ENCODE measurements around the gene TRIM32.

DNA sequence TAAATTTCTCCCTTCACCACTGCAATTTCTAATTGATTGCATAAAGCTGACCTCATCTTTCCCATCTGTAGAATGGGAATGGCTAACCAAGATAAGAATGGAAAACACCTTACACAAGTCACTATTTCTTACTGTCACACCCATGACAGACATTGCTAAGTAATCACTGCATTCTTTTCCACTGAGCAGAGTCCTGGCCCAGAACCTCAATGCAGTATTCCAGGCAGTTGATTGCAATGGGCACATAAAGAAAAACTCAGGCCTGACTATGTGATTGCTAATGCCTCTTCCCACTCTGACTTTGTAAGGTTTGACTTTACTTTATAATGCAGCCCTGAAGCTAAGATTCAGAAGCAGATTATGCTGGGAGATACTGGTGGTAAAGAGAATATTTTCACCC lies 29.3 kb downstream of the TRIM32 start:
- TF ChIP-seq, protein P1, sequence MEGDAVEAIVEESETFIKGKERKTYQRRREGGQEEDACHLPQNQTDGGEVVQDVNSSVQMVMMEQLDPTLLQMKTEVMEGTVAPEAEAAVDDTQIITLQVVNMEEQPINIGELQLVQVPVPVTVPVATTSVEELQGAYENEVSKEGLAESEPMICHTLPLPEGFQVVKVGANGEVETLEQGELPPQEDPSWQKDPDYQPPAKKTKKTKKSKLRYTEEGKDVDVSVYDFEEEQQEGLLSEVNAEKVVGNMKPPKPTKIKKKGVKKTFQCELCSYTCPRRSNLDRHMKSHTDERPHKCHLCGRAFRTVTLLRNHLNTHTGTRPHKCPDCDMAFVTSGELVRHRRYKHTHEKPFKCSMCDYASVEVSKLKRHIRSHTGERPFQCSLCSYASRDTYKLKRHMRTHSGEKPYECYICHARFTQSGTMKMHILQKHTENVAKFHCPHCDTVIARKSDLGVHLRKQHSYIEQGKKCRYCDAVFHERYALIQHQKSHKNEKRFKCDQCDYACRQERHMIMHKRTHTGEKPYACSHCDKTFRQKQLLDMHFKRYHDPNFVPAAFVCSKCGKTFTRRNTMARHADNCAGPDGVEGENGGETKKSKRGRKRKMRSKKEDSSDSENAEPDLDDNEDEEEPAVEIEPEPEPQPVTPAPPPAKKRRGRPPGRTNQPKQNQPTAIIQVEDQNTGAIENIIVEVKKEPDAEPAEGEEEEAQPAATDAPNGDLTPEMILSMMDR (IDR thresholded peaks at IDR 0.05) = no peak
- TF ChIP-seq EZH2 (IDR thresholded peaks at IDR 0.05; ENCODE audit: borderline replicate concordance, insufficient read depth, low read depth, low read length, poor library complexity, severe bottlenecking) = no peak
